ENCODE data around the gene PRKN. TPM values are rescaled to one million over a fixed set of nuclear protein-coding genes. Genes with fewer than 3 reads are reported as not detected.

Gene PRKN
- total and polyA plus RNA-seq, 3 experiments from 2014 or later, result 0.22 to 1.0 (median 0.55) TPM

GRCh38 chr6:162014069-162014811, 713.3 kb downstream of the PRKN start:
- no peak overlapping the region for H3K27ac ChIP-seq (ENCODE audit: low read depth, low read length)
- no peaks in the 10 kb centered on the region for H3K4me1 Mint-ChIP-seq
- H3K4me3 ChIP-seq (ENCODE audit: low read length), result no peak overlapping the region
- H3K27me3 ChIP-seq (ENCODE audit: insufficient read depth, low read length, poor library complexity, severe bottlenecking), result no peaks in the 10 kb centered on the region
- H3K36me3 Mint-ChIP-seq, result no peaks in the 10 kb centered on the region
- no peaks in the 10 kb centered on the region for H3K4me1 ChIP-seq (ENCODE audit: insufficient read depth, low read length)
- no peaks in the 10 kb centered on the region for H3K36me3 ChIP-seq (ENCODE audit: insufficient read depth, low read length)
- H3K27ac Mint-ChIP-seq, result peak overlapping the region in 1 of 8 donors; percentile 51
- no peak for DNase-seq
- POLR2A ChIA-PET, result no interaction called here
- H3K9me3 Mint-ChIP-seq, result peaks cover 7 to 32% (median 17%) of the 10 kb centered on the region in 5 donors
- H3K4me3 Mint-ChIP-seq, result peak overlapping the region in 1 of 7 donors; percentile 63
- CTCF ChIA-PET, result no interaction called here
- H3K9me3 ChIP-seq (ENCODE audit: low read length), result no peaks in the 10 kb centered on the region
- H3K27me3 Mint-ChIP-seq, result no peaks in the 10 kb centered on the region

DNA sequence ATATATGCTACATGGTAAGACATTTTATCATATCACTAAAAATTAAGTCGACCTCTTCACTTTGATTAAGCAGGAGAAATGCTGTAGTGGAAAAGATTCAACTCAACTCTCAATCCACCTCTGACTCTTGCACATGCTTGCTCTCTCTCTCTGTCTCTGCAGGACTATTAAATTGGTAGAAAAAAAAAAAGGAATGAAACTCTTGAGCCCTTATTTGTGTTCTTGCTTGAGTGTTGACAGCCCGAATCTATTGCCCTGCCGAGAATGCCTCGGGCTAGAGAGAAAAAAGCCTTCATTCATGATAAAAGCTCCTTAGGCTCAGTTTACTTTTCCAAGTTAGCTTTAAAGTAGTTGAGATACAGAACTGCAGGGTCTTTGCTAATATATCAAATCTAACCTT, 722.2 kb downstream of the PRKN start:
- H3K9me3 Mint-ChIP-seq, result peaks cover 12 to 30% (median 22%) of the 10 kb centered on the region in 5 donors
- H3K4me3 ChIP-seq (ENCODE audit: low read length), result no peak overlapping the region
- H3K27me3 ChIP-seq (ENCODE audit: insufficient read depth, low read length, poor library complexity, severe bottlenecking), result no peaks in the 10 kb centered on the region
- no peak overlapping the region for H3K4me3 Mint-ChIP-seq
- no peak overlapping the region for H3K27ac Mint-ChIP-seq
- no peak for DNase-seq
- H3K4me1 ChIP-seq (ENCODE audit: insufficient read depth, low read length), result no peaks in the 10 kb centered on the region
- ChIA-PET POLR2A (no interaction called here), CTCF (no interaction called here)
- H3K4me1 Mint-ChIP-seq, result no peaks in the 10 kb centered on the region
- no peaks in the 10 kb centered on the region for H3K36me3 ChIP-seq (ENCODE audit: insufficient read depth, low read length)
- H3K27me3 Mint-ChIP-seq, result no peaks in the 10 kb centered on the region
- H3K9me3 ChIP-seq (ENCODE audit: low read length), result no peaks in the 10 kb centered on the region
- H3K36me3 Mint-ChIP-seq, result peaks cover 0 to 3% (median 0%) of the 10 kb centered on the region in 3 donors
- H3K27ac ChIP-seq (ENCODE audit: low read depth, low read length), result no peak overlapping the region

GRCh38 chr6:161996783-161997182, 730.8 kb downstream of the PRKN start:
- CTCF ChIA-PET, result no interaction called here
- Histone ChIP-seq H3K27me3 (ENCODE audit: insufficient read depth, low read length, poor library complexity, severe bottlenecking) (no peaks in the 10 kb centered on the region), H3K36me3 (ENCODE audit: insufficient read depth, low read length) (no peaks in the 10 kb centered on the region), H3K9me3 (ENCODE audit: low read length) (no peaks in the 10 kb centered on the region), H3K27ac (ENCODE audit: low read depth, low read length) (no peak overlapping the region), H3K4me3 (ENCODE audit: low read length) (no peak overlapping the region), H3K4me1 (ENCODE audit: insufficient read depth, low read length) (no peaks in the 10 kb centered on the region)
- POLR2A ChIA-PET, result no interaction called here
- Mint-ChIP-seq H3K36me3 (no peaks in the 10 kb centered on the region), H3K27ac (no peak overlapping the region), H3K4me1 (no peaks in the 10 kb centered on the region), H3K9me3 (peaks cover 8 to 45% (median 43%) of the 10 kb centered on the region in 5 donors), H3K27me3 (no peaks in the 10 kb centered on the region), H3K4me3 (no peak overlapping the region)
- no peak for DNase-seq

DNA sequence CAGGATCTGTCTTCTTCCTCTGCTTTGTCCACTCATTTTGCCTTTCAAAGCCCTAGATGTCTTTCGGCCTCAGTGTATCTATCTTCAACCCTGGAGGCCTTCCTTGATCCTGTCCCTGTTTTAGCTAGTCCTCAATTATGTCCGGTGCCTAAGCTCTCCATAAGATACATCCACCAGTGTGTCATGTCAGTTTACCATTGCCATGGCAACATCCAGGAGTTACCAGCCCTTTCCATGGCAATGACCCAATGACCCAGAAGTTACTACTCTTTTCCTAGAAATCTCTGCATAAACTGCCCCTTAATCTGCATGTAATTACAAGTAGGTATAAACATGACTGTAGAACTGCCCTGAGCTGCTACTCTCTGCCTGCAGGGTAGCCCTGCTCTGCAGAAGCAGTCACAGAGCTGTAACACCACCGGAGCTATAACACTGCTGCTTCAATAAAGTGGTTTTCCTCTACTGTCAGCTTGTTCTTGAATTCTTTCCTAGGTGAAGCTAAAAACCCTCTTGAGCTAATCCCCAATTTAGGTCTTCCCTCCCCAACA, 741.6 kb downstream of the PRKN start:
- Mint-ChIP-seq H3K4me1 (no peaks in the 10 kb centered on the region), H3K9me3 (peaks cover 18 to 44% (median 30%) of the 10 kb centered on the region in 5 donors), H3K27me3 (no peaks in the 10 kb centered on the region), H3K36me3 (peaks cover 0 to 3% (median 0%) of the 10 kb centered on the region in 3 donors), H3K4me3 (no peak overlapping the region), H3K27ac (no peak overlapping the region)
- ChIA-PET CTCF (no interaction called here), POLR2A (no interaction called here)
- H3K36me3 ChIP-seq (ENCODE audit: insufficient read depth, low read length), result no peaks in the 10 kb centered on the region
- no peak overlapping the region for H3K27ac ChIP-seq (ENCODE audit: low read depth, low read length)
- H3K4me3 ChIP-seq (ENCODE audit: low read length), result no peak overlapping the region
- no peaks in the 10 kb centered on the region for H3K27me3 ChIP-seq (ENCODE audit: insufficient read depth, low read length, poor library complexity, severe bottlenecking)
- no peak for DNase-seq
- H3K4me1 ChIP-seq (ENCODE audit: insufficient read depth, low read length), result no peaks in the 10 kb centered on the region
- H3K9me3 ChIP-seq (ENCODE audit: low read length), result peaks cover under 1% of the 10 kb centered on the region

DNA sequence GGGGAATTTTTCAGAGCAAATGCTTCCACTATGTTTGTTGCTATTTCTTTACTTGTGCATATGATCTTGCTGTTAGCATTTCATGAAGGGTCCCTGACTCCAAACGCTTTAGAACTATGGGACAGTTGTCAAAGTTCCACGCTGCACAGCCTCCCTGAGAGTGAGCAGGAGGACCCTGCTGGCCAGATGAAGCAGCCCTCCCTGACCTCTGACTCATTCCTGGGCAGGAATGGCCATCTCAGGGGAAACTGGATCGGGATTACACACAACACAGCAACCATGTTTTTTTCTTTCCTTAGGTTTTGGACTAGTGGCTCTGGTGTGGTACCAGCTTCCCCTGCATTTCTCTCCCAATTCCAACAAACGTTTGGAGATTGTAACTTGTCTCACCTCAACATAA, 742.9 kb downstream of the PRKN start:
- Mint-ChIP-seq H3K9me3 (peaks cover 10 to 36% (median 24%) of the 10 kb centered on the region in 5 donors), H3K27ac (no peak overlapping the region)

DNA sequence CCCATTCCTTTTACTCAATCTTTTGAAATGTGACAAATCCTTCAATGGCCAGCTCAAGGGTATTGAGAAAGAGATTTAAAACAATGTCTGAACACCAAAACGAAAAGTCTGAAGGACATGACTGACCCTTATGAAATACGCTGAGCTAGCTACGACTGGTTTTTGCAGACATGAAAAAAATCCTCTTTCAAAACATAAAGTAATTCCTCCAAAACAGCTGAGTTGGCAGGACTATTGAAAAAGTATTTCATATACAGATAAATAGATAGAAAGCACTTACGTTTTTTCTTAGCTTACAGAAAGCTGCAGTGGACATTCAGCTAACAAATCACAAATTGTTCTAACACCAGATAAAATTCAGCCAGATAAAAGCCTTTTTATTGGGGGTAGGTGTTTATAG, 751.0 kb downstream of the PRKN start:
- H3K4me3 ChIP-seq (ENCODE audit: low read length), result no peak overlapping the region
- H3K4me1 ChIP-seq (ENCODE audit: insufficient read depth, low read length), result no peaks in the 10 kb centered on the region
- no peaks in the 10 kb centered on the region for H3K27me3 ChIP-seq (ENCODE audit: insufficient read depth, low read length, poor library complexity, severe bottlenecking)
- H3K9me3 Mint-ChIP-seq, result peaks cover 0 to 21% (median 17%) of the 10 kb centered on the region in 5 donors
- H3K36me3 Mint-ChIP-seq, result peaks cover 0 to 13% (median 3%) of the 10 kb centered on the region in 3 donors
- H3K4me1 Mint-ChIP-seq, result no peaks in the 10 kb centered on the region
- POLR2A ChIA-PET, result no interaction called here
- H3K27ac ChIP-seq (ENCODE audit: low read depth, low read length), result no peak overlapping the region
- no peaks in the 10 kb centered on the region for H3K9me3 ChIP-seq (ENCODE audit: low read length)
- H3K27me3 Mint-ChIP-seq, result peaks cover 0 to 3% of the 10 kb centered on the region in 2 donors
- DNase-seq, result no peak
- no peak overlapping the region for H3K27ac Mint-ChIP-seq
- H3K4me3 Mint-ChIP-seq, result no peak overlapping the region
- CTCF ChIA-PET, result no interaction called here
- no peaks in the 10 kb centered on the region for H3K36me3 ChIP-seq (ENCODE audit: insufficient read depth, low read length)

More for the DNA sequence above, 742.9 kb downstream of the PRKN start:
- ChIA-PET CTCF (no interaction called here), POLR2A (no interaction called here)
- peaks cover 0 to 3% of the 10 kb centered on the region in 2 donors for H3K27me3 Mint-ChIP-seq
- Histone ChIP-seq H3K4me3 (ENCODE audit: low read length) (no peak overlapping the region), H3K4me1 (ENCODE audit: insufficient read depth, low read length) (no peaks in the 10 kb centered on the region), H3K9me3 (ENCODE audit: low read length) (no peaks in the 10 kb centered on the region), H3K36me3 (ENCODE audit: insufficient read depth, low read length) (no peaks in the 10 kb centered on the region), H3K27me3 (ENCODE audit: insufficient read depth, low read length, poor library complexity, severe bottlenecking) (no peaks in the 10 kb centered on the region), H3K27ac (ENCODE audit: low read depth, low read length) (no peak overlapping the region)
- peaks cover 0 to under 1% (median 0%) of the 10 kb centered on the region in 3 donors for H3K36me3 Mint-ChIP-seq
- no peak overlapping the region for H3K4me3 Mint-ChIP-seq
- DNase-seq, result no peak
- no peaks in the 10 kb centered on the region for H3K4me1 Mint-ChIP-seq

DNA sequence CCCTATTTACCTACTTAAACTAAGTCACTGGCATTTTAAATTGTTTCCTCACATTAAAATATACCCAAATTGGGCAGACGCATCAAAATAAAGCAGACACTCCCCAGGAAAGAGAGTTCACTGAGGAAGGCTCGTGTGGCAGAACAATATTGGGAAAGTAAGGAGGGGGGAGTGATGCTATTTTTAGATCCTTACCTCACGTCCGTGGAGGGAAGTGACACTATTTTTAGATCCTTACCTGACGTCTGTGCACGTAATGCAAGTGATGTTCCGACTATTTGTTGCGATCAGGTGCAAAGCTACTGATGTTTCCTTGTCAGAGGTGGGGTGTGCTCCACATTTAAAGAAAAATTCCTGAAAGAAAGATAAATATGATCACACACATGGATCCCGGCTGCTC, 754.5 kb downstream of the PRKN start:
- no peaks in the 10 kb centered on the region for H3K4me1 Mint-ChIP-seq
- CTCF ChIA-PET, result no interaction called here

GRCh38 chr6:161971043-161971442, 756.5 kb downstream of the PRKN start:
- DNase-seq, result no peak
- ChIA-PET POLR2A (no interaction called here), CTCF (no interaction called here)
- no peak overlapping the region for H3K4me3 Mint-ChIP-seq
- Histone ChIP-seq H3K9me3 (ENCODE audit: low read length) (no peaks in the 10 kb centered on the region), H3K27me3 (ENCODE audit: insufficient read depth, low read length, poor library complexity, severe bottlenecking) (no peaks in the 10 kb centered on the region), H3K4me3 (ENCODE audit: low read length) (no peak overlapping the region), H3K27ac (ENCODE audit: low read depth, low read length) (no peak overlapping the region), H3K36me3 (ENCODE audit: insufficient read depth, low read length) (no peaks in the 10 kb centered on the region), H3K4me1 (ENCODE audit: insufficient read depth, low read length) (no peaks in the 10 kb centered on the region)
- H3K36me3 Mint-ChIP-seq, result peaks cover 0 to 16% (median 0%) of the 10 kb centered on the region in 3 donors
- H3K27ac Mint-ChIP-seq, result no peak overlapping the region
- no peaks in the 10 kb centered on the region for H3K27me3 Mint-ChIP-seq
- H3K4me1 Mint-ChIP-seq, result no peaks in the 10 kb centered on the region
- peaks cover 0 to 7% (median 2%) of the 10 kb centered on the region in 5 donors for H3K9me3 Mint-ChIP-seq

More for the DNA sequence above, 754.5 kb downstream of the PRKN start:
- no peaks in the 10 kb centered on the region for H3K9me3 ChIP-seq (ENCODE audit: low read length)
- H3K36me3 Mint-ChIP-seq, result peaks cover 0 to 13% (median 0%) of the 10 kb centered on the region in 3 donors
- H3K4me1 ChIP-seq (ENCODE audit: insufficient read depth, low read length), result no peaks in the 10 kb centered on the region
- H3K4me3 Mint-ChIP-seq, result no peak overlapping the region
- H3K27ac Mint-ChIP-seq, result no peak overlapping the region
- H3K27me3 Mint-ChIP-seq, result no peaks in the 10 kb centered on the region
- H3K27ac ChIP-seq (ENCODE audit: low read depth, low read length), result no peak overlapping the region
- peaks cover 0 to 14% (median 6%) of the 10 kb centered on the region in 5 donors for H3K9me3 Mint-ChIP-seq
- DNase-seq, result no peak
- H3K36me3 ChIP-seq (ENCODE audit: insufficient read depth, low read length), result no peaks in the 10 kb centered on the region
- H3K27me3 ChIP-seq (ENCODE audit: insufficient read depth, low read length, poor library complexity, severe bottlenecking), result no peaks in the 10 kb centered on the region
- no peak overlapping the region for H3K4me3 ChIP-seq (ENCODE audit: low read length)
- POLR2A ChIA-PET, result no interaction called here
